SH-SY5Y (cell line): ENCODE results near the gene CCDC13.

Experiments used
- GATA2 ChIP-seq: IDR thresholded peaks from 2 replicates; pipeline ENCODE4 v1.6.1; 2011; ENCODE audit warnings: mild to moderate bottlenecking, low read depth, low read length
- GATA3 ChIP-seq: IDR thresholded peaks from 2 replicates; pipeline ENCODE4 v1.6.1; 2011; ENCODE audit warnings: low read depth, mild to moderate bottlenecking, low read length, moderate library complexity

The CCDC13 gene

DNA sequence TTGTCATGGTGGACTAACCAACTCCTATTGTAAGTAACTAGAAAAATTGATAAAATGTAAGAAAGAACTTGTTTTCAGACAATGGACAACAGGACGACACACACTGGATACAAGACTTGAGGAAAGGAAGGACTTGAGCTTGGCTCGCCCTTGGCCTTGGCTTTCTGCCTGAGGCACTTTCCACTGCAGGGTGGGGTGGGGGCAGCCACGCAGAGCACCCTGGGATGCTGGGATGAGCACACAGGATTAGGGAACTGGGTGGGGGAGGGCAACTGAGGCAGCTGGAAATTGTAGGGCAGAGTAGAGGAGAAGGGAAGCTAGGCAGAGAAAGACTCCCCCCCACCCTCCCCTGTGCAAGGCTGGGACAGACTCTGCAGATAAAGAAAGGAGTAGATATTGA, 45.0 kb downstream of the CCDC13 start:
- TF ChIP-seq GATA3: no peak
- TF ChIP-seq GATA2: no peak

DNA sequence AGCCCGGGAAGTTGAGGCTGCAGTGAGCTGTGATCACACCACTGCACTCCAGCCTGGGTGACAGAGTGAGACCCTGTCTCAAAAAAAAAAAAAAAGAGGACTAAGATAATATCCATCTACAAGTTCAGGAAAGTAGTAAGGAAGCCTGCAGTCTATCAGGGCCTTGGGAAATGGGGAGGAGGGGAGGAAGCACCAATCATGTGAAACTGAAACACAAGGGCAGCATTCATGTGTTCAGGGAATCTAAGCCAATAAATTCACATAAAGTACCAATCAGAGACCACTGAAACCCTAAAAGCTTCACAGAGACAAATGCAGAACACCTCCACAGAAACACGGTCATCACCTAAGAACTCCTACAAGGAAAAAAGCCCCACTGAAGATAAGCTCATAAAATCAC, 47.6 kb downstream of the CCDC13 start:
- TF ChIP-seq GATA2 (no peak), GATA3 (no peak)

DNA sequence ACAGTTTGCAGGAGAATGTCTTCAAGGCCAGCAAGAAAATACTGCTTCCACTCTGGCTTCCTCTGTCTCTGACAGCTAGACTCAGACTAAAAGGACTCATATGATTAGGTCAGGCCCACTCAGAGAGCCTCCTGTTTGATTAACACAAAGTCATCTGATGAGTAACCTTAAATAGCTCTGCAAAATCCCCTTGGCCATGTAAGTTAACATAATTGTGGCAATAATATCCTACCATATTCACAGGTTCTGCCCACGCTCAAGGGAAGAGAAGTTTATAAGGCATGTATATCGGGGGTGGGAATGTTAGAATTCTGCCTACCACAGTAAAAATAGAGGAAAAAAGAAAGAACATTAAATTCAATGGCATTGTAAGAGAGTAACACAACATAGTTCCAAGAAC, 49.8 kb downstream of the CCDC13 start:
- TF ChIP-seq GATA3: no peak
- no peak for TF ChIP-seq GATA2
